Vagina (tissue), 2 donors: ENCODE measurements around the gene DTYMK. TPM values are rescaled to one million over a fixed set of nuclear protein-coding genes. Genes with fewer than 3 reads are reported as not detected.

ENCODE experiments used
- DNase-seq, 2 donors: peaks; one replicate each; pipeline ENCODE4 v3.0.0-alpha.2; 2017; ENCODE audit errors: extremely low spot score in 2 of 2
- H3K27ac ChIP-seq: fragments of 200-600 bp; sonication (generic); one replicate; pipeline ENCODE4 v1.5.1; 2019
- H3K27me3 ChIP-seq: fragments of 200-600 bp; sonication (generic); one replicate; pipeline ENCODE4 v1.5.1; 2019
- H3K36me3 ChIP-seq, 2 donors: fragments of 200-600 bp; sonication (generic); one replicate each; pipeline ENCODE4 v1.5.1; 2017 to 2019
- H3K4me1 ChIP-seq: fragments of 200-600 bp; sonication (generic); one replicate; pipeline ENCODE4 v1.5.1; 2019
- H3K4me3 ChIP-seq, 2 donors: fragments of 200-600 bp; sonication (generic); 1 replicate in 1 of 2; 2 replicates in 1 of 2; pipeline ENCODE4 v1.5.1; 2016 to 2019
- H3K9me3 ChIP-seq: fragments of 200-600 bp; sonication (generic); one replicate; pipeline ENCODE4 v1.5.1; 2019
- CTCF ChIP-seq, 3 experiments: fragments of 450-650 bp in 2 of 3; fragments of 200-600 bp in 1 of 3; sonication (generic) in 1 of 3; IDR thresholded peaks; one replicate each; pipeline ENCODE4 v1.5.1; 2017 to 2019; ENCODE audit warnings: antibody characterized with exemption in 3 of 3, mild to moderate bottlenecking in 2 of 3, moderate library complexity in 2 of 3
- POLR2A ChIP-seq, 2 donors: fragments of 450-650 bp; IDR thresholded peaks; one replicate each; pipeline ENCODE4 v1.6.1; 2017; ENCODE audit warnings: antibody characterized with exemption in 2 of 2, mild to moderate bottlenecking in 2 of 2, moderate library complexity in 2 of 2
- POLR2AphosphoS5 ChIP-seq, 2 donors: sonication (generic); formaldehyde crosslinking; IDR thresholded peaks; one replicate each; pipeline ENCODE4 v1.9.0; 2017; ENCODE audit warnings: antibody characterized with exemption in 2 of 2, mild to moderate bottlenecking in 2 of 2, low read depth in 1 of 2; ENCODE audit not compliant: insufficient read depth in 1 of 2
- intact Hi-C: fragments of 100-400 bp; cut with DNase I; formaldehyde crosslinking; loops from one replicate; pipeline ENCODE4 v1.15.1; 2023
- total RNA-seq: library from RNA; depleted of rRNA; stranded (reverse); fragments of >200 nt; gene quantifications from one replicate; pipeline ENCODE4 v1.2.3, GENCODE V29; 2016

The DTYMK gene
- total RNA-seq, 1 donor from 2014 or later = 14.7 TPM

- H3K27me3 ChIP-seq = no peaks in the 10 kb centered on the region
- H3K9me3 ChIP-seq = no peaks in the 10 kb centered on the region
- peak in 1 of 2 donors; percentile 49 for TF ChIP-seq POLR2AphosphoS5 (IDR thresholded peaks at IDR 0.05; ENCODE audit: insufficient read depth in 1 of 2, low read depth in 1 of 2)
- peak in 1 of 2 donors; percentile 49 for TF ChIP-seq POLR2A (IDR thresholded peaks at IDR 0.05)
- no peak for TF ChIP-seq CTCF (IDR thresholded peaks at IDR 0.05)
- peaks cover 0 to 17% of the 10 kb centered on the region in 2 donors for H3K36me3 ChIP-seq
- peaks cover 23% of the 10 kb centered on the region for H3K4me1 ChIP-seq
- H3K27ac ChIP-seq = peak within 1 kb of the TSS; percentile 85
- H3K4me3 ChIP-seq = peak within 1 kb of the TSS; percentile 63 to 86
- intact Hi-C loops = loop anchor here (2.0 kb wide), 1 partner anchor 15 kb away; the partner anchor contains the start of gene DTYMK
- DNase-seq = no peak
Observed at GRCh38 chr2:241701399-241702154, 15.0 kb upstream of the DTYMK start, which contains the start of gene ING5. TSS of gene ING5 (plus strand) at chr2:241702039. CDS start at chr2:241702066, 27 bp downstream.

- Histone ChIP-seq H3K27me3 (no peaks in the 10 kb centered on the region), H3K4me3 (peak overlapping the region; percentile 63 to 86), H3K9me3 (no peaks in the 10 kb centered on the region), H3K27ac (peak overlapping the region; percentile 85), H3K36me3 (peaks cover 0 to 12% of the 10 kb centered on the region in 2 donors), H3K4me1 (peaks cover 23% of the 10 kb centered on the region)
- TF ChIP-seq POLR2A (IDR thresholded peaks at IDR 0.05) (no peak), CTCF (IDR thresholded peaks at IDR 0.05) (peak in 2 of 3 experiments; percentile 21 to 26)
- no peak for DNase-seq
- intact Hi-C loops = no loop called here
Observed at GRCh38 chr2:241701149-241701398, 14.5 kb upstream of the DTYMK start.

- H3K4me1 ChIP-seq = peaks cover 4% of the 10 kb centered on the region
- DNase-seq = no peak
- intact Hi-C loops = no loop called here
- no peak overlapping the region for H3K27ac ChIP-seq
- TF ChIP-seq CTCF (IDR thresholded peaks at IDR 0.05) = no peak
- H3K4me3 ChIP-seq = no peak overlapping the region
- H3K36me3 ChIP-seq = peaks cover 0 to 21% of the 10 kb centered on the region in 2 donors
- no peaks in the 10 kb centered on the region for H3K9me3 ChIP-seq
- no peaks in the 10 kb centered on the region for H3K27me3 ChIP-seq
Observed at GRCh38 chr2:241695651-241696050, 9.0 kb upstream of the DTYMK start.

GRCh38 chr2:241692448-241692847, 5.8 kb upstream of the DTYMK start:
- Histone ChIP-seq H3K4me3 (no peak overlapping the region), H3K27ac (no peak overlapping the region), H3K4me1 (peaks cover 24% of the 10 kb centered on the region), H3K27me3 (no peaks in the 10 kb centered on the region), H3K36me3 (peaks cover 0 to 32% of the 10 kb centered on the region in 2 donors), H3K9me3 (no peaks in the 10 kb centered on the region)
- TF ChIP-seq CTCF (IDR thresholded peaks at IDR 0.05) = no peak
- TF ChIP-seq POLR2A (IDR thresholded peaks at IDR 0.05) = no peak
- DNase-seq = no peak
- intact Hi-C loops = no loop called here

- peaks cover 0 to 32% of the 10 kb centered on the region in 2 donors for H3K36me3 ChIP-seq
- no peaks in the 10 kb centered on the region for H3K9me3 ChIP-seq
- intact Hi-C loops = no loop called here
- no peak overlapping the region for H3K4me3 ChIP-seq
- H3K4me1 ChIP-seq = peaks cover 36% of the 10 kb centered on the region
- no peak overlapping the region for H3K27ac ChIP-seq
- no peak for TF ChIP-seq POLR2AphosphoS5 (IDR thresholded peaks at IDR 0.05; ENCODE audit: insufficient read depth in 1 of 2, low read depth in 1 of 2)
- TF ChIP-seq POLR2A (IDR thresholded peaks at IDR 0.05) = no peak
- TF ChIP-seq CTCF (IDR thresholded peaks at IDR 0.05) = no peak
- H3K27me3 ChIP-seq = no peaks in the 10 kb centered on the region
- DNase-seq = no peak
Observed at GRCh38 chr2:241690202-241690717, 3.6 kb upstream of the DTYMK start.
